HepG2 (cell line): ENCODE results near the gene MIA. TPM values are rescaled to one million over a fixed set of nuclear protein-coding genes. Genes with fewer than 3 reads are reported as not detected.

Experiments
- BRD4 ChIP-seq: sonication (generic); formaldehyde crosslinking; IDR thresholded peaks from 2 replicates; pipeline ENCODE4 v1.4.0; 2020; ENCODE audit warnings: missing genetic modification reagents
- GATA4 ChIP-seq: sonication (generic); IDR thresholded peaks from 2 replicates; pipeline ENCODE4 v1.6.1; 2016; ENCODE audit warnings: antibody characterized with exemption, low read depth, borderline replicate concordance
- MED13 ChIP-seq: sonication (generic); formaldehyde crosslinking; IDR thresholded peaks from 2 replicates; pipeline ENCODE4 v1.5.0; 2020; ENCODE audit warnings: missing genetic modification reagents
- MIER2 ChIP-seq: IDR thresholded peaks from 2 replicates; pipeline ENCODE4 v1.6.1; 2016; ENCODE audit warnings: missing biosample characterization, missing genetic modification reagents
- POLR2A ChIP-seq, 2 experiments: IDR thresholded peaks; 2 replicates each; pipeline ENCODE4 v1.6.1; 2011; ENCODE audit warnings: low read depth in 2 of 2, low read length in 2 of 2, mild to moderate bottlenecking in 1 of 2, moderate library complexity in 1 of 2; ENCODE audit not compliant: insufficient read depth in 1 of 2
- RBM39 ChIP-seq: fragments of 200-400 bp; formaldehyde crosslinking; IDR thresholded peaks from one replicate; pipeline ENCODE4 v1.6.1; 2018; ENCODE audit warnings: antibody characterized with exemption, mild to moderate bottlenecking, low read depth, low read length; ENCODE audit not compliant: poor library complexity, severe bottlenecking
- SAP130 ChIP-seq: IDR thresholded peaks from 2 replicates; pipeline ENCODE4 v1.6.1; 2016; ENCODE audit warnings: low read depth
- THAP11 ChIP-seq: IDR thresholded peaks from 2 replicates; pipeline ENCODE4 v1.6.1; 2016; ENCODE audit warnings: missing biosample characterization, missing genetic modification reagents
- ZNF350 ChIP-seq: sonication (generic); formaldehyde crosslinking; IDR thresholded peaks from 2 replicates; pipeline ENCODE4 v1.4.0; 2020; ENCODE audit warnings: mild to moderate bottlenecking, low read depth, missing genetic modification reagents, borderline replicate concordance
- ZNF598 ChIP-seq: sonication (generic); formaldehyde crosslinking; IDR thresholded peaks from 2 replicates; pipeline ENCODE4 v1.5.1; 2020; ENCODE audit warnings: mild to moderate bottlenecking, missing genetic modification reagents, borderline replicate concordance
- ZNF891 ChIP-seq: sonication (generic); formaldehyde crosslinking; IDR thresholded peaks from 2 replicates; pipeline ENCODE4 v1.5.0; 2020; ENCODE audit warnings: mild to moderate bottlenecking, missing genetic modification reagents
- polyA plus RNA-seq, 8 experiments: library from polyadenylated mRNA; depleted of rRNA in 3 of 8; stranded (reverse) in 7 of 8; unstranded in 1 of 8; fragments of >200 nt; fragmentation: Illumina TruSeq in 4 of 8; extraction: Trizol in 4 of 8; gene quantifications; 2 replicates each; pipeline versions ENCODE4 v1.2.1 to v1.2.3, GENCODE V29; 2011 to 2016; ENCODE audit warnings: low read depth in 4 of 8, missing spikeins in 1 of 8, mixed read lengths in 1 of 8; ENCODE audit not compliant: insufficient read depth in 1 of 8
- total RNA-seq, 5 experiments: library from RNA; depleted of rRNA; stranded (reverse); fragments of >200 nt; fragmentation: Illumina TruSeq; extraction: Trizol; gene quantifications; 2 replicates each; pipeline ENCODE4 v1.2.3, GENCODE V29; 2016; ENCODE audit warnings: low read depth in 1 of 5
- TF ChIP-seq, protein P1 (sequence below), 2 experiments: sonication (generic) in 1 of 2; formaldehyde crosslinking in 1 of 2; IDR thresholded peaks; 2 replicates each; pipeline versions ENCODE4 v1.4.0 to v1.6.1; 2016 to 2020; ENCODE audit warnings: borderline replicate concordance in 1 of 2, low read depth in 1 of 2, mild to moderate bottlenecking in 1 of 2, missing genetic modification reagents in 1 of 2
- TF ChIP-seq, protein P2 (sequence below): sonication (generic); formaldehyde crosslinking; IDR thresholded peaks from 2 replicates; pipeline ENCODE4 v1.4.0; 2020; ENCODE audit warnings: missing genetic modification reagents
- TF ChIP-seq, protein P3 (sequence below), 2 experiments: fragments of 450-650 bp in 1 of 2; sonication (generic) in 1 of 2; formaldehyde crosslinking in 1 of 2; IDR thresholded peaks; 2 replicates each; pipeline versions ENCODE4 v1.6.1 to v1.8.0; 2016 to 2022; ENCODE audit warnings: antibody characterized with exemption in 1 of 2, mild to moderate bottlenecking in 1 of 2, missing genetic modification reagents in 1 of 2

MIA gene
- total and polyA plus RNA-seq, 2 of the 13 experiments (the other 11 are each of a cell fraction or from before 2014, with no cell fraction given): 0.61 TPM; not detected in 1

DNA sequence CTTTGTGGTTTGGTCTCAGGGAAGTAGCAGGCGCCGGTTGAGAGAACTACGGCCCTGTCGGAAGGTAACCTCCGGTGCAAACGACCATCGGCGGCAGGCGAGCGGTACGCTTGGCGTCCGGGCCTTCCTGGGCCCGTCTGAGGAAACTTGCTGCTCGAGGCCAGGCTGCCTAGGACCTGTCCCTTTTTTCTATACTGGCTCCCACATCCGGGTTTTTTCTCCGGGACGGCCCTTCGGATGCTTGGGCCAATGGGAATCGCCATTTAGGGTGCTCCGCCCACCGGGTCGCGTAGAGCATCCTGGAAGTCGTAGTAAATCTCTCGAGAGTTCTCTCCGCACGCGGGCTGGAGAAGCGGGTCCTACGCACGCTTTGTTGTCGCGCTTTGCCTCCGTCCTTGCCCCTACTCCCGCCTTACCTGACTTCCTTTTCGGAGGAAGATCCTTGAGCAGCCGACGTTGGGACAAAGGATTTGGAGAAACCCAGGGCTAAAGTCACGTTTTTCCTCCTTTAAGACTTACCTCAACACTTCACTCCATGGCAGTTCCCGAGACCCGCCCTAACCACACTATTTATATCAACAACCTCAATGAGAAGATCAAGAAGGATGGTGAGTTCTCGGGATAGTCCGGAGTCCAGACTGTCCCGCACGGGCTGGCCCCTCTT is 24.3 kb upstream of the MIA start, which contains the start of gene SNRPA (continued):
- TF ChIP-seq, protein P1, sequence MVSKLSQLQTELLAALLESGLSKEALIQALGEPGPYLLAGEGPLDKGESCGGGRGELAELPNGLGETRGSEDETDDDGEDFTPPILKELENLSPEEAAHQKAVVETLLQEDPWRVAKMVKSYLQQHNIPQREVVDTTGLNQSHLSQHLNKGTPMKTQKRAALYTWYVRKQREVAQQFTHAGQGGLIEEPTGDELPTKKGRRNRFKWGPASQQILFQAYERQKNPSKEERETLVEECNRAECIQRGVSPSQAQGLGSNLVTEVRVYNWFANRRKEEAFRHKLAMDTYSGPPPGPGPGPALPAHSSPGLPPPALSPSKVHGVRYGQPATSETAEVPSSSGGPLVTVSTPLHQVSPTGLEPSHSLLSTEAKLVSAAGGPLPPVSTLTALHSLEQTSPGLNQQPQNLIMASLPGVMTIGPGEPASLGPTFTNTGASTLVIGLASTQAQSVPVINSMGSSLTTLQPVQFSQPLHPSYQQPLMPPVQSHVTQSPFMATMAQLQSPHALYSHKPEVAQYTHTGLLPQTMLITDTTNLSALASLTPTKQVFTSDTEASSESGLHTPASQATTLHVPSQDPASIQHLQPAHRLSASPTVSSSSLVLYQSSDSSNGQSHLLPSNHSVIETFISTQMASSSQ (IDR thresholded peaks at IDR 0.05; ENCODE audit: low read depth): no peak
- TF ChIP-seq, protein P1 (CRISPR knock-in tag; IDR thresholded peaks at IDR 0.05; ENCODE audit: borderline replicate concordance): peak; percentile 21; the same call in 1 of the 2 replicates
- TF ChIP-seq, protein P2, sequence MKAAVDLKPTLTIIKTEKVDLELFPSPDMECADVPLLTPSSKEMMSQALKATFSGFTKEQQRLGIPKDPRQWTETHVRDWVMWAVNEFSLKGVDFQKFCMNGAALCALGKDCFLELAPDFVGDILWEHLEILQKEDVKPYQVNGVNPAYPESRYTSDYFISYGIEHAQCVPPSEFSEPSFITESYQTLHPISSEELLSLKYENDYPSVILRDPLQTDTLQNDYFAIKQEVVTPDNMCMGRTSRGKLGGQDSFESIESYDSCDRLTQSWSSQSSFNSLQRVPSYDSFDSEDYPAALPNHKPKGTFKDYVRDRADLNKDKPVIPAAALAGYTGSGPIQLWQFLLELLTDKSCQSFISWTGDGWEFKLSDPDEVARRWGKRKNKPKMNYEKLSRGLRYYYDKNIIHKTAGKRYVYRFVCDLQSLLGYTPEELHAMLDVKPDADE (CRISPR knock-in tag): peak; percentile 76; the same call in 1 of the 2 replicates
- TF ChIP-seq GATA4: no peak
- TF ChIP-seq RBM39: peak; percentile 50
- TF ChIP-seq MIER2: peak; percentile 31; the same call in 1 of the 2 replicates
- TF ChIP-seq MED13 (CRISPR knock-in tag): peak; percentile 69; the same call in 1 of the 2 replicates
- TF ChIP-seq ZNF891 (CRISPR knock-in tag): peak; percentile 49; the same call in 1 of the 2 replicates
- peak; percentile 70 to 87 for TF ChIP-seq POLR2A (IDR thresholded peaks at IDR 0.05; ENCODE audit: insufficient read depth in 1 of 2, low read depth in 2 of 2, low read length in 2 of 2)
- TF ChIP-seq ZNF350: peak; percentile 34; the same call in 1 of the 2 replicates
- TF ChIP-seq THAP11 (CRISPR knock-in tag): peak; percentile 94
- TF ChIP-seq, protein P3, sequence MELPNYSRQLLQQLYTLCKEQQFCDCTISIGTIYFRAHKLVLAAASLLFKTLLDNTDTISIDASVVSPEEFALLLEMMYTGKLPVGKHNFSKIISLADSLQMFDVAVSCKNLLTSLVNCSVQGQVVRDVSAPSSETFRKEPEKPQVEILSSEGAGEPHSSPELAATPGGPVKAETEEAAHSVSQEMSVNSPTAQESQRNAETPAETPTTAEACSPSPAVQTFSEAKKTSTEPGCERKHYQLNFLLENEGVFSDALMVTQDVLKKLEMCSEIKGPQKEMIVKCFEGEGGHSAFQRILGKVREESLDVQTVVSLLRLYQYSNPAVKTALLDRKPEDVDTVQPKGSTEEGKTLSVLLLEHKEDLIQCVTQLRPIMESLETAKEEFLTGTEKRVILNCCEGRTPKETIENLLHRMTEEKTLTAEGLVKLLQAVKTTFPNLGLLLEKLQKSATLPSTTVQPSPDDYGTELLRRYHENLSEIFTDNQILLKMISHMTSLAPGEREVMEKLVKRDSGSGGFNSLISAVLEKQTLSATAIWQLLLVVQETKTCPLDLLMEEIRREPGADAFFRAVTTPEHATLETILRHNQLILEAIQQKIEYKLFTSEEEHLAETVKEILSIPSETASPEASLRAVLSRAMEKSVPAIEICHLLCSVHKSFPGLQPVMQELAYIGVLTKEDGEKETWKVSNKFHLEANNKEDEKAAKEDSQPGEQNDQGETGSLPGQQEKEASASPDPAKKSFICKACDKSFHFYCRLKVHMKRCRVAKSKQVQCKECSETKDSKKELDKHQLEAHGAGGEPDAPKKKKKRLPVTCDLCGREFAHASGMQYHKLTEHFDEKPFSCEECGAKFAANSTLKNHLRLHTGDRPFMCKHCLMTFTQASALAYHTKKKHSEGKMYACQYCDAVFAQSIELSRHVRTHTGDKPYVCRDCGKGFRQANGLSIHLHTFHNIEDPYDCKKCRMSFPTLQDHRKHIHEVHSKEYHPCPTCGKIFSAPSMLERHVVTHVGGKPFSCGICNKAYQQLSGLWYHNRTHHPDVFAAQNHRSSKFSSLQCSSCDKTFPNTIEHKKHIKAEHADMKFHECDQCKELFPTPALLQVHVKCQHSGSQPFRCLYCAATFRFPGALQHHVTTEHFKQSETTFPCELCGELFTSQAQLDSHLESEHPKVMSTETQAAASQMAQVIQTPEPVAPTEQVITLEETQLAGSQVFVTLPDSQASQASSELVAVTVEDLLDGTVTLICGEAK (IDR thresholded peaks at IDR 0.05): no peak
- TF ChIP-seq, protein P3 (CRISPR knock-in tag; IDR thresholded peaks at IDR 0.05): no peak
- TF ChIP-seq ZNF598 (CRISPR knock-in tag): no peak
- peak; percentile 71; the same call in 1 of the 2 replicates for TF ChIP-seq BRD4 (CRISPR knock-in tag)
- TF ChIP-seq SAP130: peak; percentile 66
